GM12801 (cell line): ENCODE results near the gene DNAH10.

Experiments used
- TF ChIP-seq, protein P1 (sequence below): IDR thresholded peaks from one replicate; pipeline ENCODE4 v1.5.1; 2011; ENCODE audit warnings: control low read depth; ENCODE audit not compliant: insufficient read length; ENCODE audit errors: extremely low read depth

The DNAH10 gene

GRCh38 chr12:123897221-123897620 is 135.1 kb downstream of the DNAH10 start:
- TF ChIP-seq, protein P1, sequence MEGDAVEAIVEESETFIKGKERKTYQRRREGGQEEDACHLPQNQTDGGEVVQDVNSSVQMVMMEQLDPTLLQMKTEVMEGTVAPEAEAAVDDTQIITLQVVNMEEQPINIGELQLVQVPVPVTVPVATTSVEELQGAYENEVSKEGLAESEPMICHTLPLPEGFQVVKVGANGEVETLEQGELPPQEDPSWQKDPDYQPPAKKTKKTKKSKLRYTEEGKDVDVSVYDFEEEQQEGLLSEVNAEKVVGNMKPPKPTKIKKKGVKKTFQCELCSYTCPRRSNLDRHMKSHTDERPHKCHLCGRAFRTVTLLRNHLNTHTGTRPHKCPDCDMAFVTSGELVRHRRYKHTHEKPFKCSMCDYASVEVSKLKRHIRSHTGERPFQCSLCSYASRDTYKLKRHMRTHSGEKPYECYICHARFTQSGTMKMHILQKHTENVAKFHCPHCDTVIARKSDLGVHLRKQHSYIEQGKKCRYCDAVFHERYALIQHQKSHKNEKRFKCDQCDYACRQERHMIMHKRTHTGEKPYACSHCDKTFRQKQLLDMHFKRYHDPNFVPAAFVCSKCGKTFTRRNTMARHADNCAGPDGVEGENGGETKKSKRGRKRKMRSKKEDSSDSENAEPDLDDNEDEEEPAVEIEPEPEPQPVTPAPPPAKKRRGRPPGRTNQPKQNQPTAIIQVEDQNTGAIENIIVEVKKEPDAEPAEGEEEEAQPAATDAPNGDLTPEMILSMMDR, result no peak

GRCh38 chr12:123898673-123899072 is 136.6 kb downstream of the DNAH10 start:
- TF ChIP-seq, protein P1, result no peak

- TF ChIP-seq, protein P1, result no peak
Observed at GRCh38 chr12:123899368-123899767, 137.3 kb downstream of the DNAH10 start.

- TF ChIP-seq, protein P1, result no peak
Observed at GRCh38 chr12:123900871-123901376, 138.8 kb downstream of the DNAH10 start.

- TF ChIP-seq, protein P1, result no peak
Observed at GRCh38 chr12:123902821-123903220, 140.7 kb downstream of the DNAH10 start.

GRCh38 chr12:123903301-123904065 is 141.4 kb downstream of the DNAH10 start:
- TF ChIP-seq, protein P1, result no peak

- TF ChIP-seq, protein P1, result no peak
Observed at GRCh38 chr12:123905319-123905925, 143.3 kb downstream of the DNAH10 start.
